ENCODE measurements around the gene HARS2.
"Not testable (repeated sequence)": the region's sequence is repeated elsewhere in the genome, so short reads cannot be mapped to it uniquely, and the experiment has no call there.

Gene HARS2, protein sequence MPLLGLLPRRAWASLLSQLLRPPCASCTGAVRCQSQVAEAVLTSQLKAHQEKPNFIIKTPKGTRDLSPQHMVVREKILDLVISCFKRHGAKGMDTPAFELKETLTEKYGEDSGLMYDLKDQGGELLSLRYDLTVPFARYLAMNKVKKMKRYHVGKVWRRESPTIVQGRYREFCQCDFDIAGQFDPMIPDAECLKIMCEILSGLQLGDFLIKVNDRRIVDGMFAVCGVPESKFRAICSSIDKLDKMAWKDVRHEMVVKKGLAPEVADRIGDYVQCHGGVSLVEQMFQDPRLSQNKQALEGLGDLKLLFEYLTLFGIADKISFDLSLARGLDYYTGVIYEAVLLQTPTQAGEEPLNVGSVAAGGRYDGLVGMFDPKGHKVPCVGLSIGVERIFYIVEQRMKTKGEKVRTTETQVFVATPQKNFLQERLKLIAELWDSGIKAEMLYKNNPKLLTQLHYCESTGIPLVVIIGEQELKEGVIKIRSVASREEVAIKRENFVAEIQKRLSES

DNA sequence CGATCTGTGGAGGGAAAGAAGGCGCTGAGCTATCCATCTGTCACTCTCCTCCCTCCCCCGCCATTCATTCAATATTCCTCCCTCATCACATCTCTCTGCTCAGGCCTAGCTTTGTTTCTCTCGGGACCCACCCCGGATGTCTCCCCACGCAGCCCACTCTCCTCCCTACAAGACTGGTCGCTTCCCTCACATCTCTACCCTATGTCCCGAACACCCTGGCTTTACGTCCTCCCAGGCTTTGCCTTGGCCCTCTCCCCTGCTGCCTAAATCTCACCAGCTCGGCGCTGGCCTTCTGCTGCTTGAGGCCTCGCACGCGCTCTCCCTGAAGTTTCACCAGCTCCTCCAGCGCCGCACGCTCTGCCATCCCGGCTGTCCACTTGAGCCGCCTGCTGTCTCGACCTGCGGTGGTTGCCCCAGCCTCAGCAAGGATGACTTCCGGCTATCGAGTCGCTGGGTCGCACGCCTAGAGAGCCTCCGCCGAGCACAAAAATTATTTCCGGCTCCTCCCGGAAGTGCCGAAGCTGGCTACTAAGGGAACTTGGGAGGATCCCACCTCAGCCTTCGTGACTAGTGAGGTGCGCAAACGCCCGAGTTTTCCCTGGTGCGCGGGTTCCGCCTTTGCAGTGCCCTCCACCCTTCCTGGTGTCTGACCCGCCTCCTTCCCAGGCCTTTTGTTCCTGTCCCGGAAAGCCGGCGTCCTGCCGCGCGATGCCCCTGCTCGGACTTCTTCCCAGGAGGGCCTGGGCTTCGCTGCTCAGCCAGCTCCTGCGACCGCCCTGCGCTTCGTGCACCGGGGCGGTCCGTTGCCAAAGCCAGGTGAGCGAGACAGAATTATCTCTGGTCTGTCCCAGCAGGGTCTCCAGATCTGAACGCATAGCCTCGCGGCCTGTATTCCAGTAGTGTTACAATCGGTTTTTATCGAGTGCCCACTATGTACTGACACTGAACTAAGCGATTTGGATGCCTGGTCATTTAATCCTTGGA is at the start of gene HARS2, which contains the start of gene HARS1:
TSS of gene HARS2 (plus strand) at position 515 of the 984 bp plus-strand sequence. CDS start at position 709, 194 bp downstream.
TSS of gene HARS1 (minus strand) at position 430 of the 984 bp plus-strand sequence. CDS start at position 364, 66 bp downstream.
- peak; percentile 83 for DNase-seq

DNA sequence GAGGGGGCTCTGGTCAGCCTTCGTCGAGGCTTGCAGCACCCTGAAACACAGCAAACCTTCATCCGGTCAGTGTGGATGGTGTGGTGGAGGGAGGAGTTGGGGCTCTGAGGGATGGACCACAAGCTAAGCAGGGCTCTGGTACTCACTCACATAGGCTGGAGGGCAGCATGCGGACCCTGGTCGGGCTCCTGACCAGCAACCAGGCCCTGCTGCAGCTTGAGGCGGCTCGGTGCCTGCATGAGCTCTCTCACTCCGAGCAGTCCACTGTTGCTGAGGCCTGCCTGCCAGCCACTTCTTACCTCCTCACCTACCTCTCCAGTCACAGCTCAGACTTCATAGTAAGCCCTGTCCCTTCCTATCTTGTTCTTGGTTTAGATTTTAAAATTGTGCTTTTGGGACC is 49.5 kb upstream of the HARS2 start:
- no peak for DNase-seq

DNA sequence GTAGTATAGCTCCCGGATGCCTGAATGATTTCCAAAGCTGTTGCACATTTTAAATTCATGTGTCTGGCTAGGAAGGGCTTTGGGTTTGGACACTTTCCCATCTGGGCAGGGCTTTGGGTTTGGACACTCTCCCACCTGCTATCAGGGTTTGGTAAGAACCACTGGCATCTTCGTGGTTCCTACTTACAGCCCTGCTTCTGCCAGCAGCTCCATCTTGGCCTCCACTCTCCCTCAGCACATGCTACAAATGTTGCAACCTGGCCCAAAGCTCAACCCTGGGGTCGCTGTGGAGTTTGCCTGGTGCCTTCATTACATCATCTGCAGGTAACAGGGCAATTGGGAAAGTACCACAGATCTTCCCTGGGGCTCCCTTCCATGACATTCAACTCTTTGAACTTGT is 48.5 kb upstream of the HARS2 start:
- no peak for DNase-seq

DNA sequence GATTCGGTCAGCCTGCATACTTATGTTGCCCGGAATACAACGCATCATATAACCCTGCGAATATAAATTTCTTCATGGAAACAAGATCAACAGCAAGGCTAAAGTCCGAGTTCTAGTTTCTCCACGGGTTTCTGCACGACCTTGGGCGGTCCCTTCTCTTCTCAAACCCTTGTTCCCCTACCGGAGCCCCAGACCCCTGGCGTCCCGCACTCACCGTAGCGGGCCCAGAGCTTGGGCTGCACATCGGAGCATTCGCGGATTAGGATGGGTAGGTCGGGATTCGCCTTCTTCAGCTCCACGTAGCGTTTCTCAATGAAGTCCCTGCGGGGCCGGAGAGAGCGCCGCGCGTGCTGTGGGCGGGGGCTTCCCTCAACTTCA is 44.2 kb upstream of the HARS2 start:
- no peak for DNase-seq

DNA sequence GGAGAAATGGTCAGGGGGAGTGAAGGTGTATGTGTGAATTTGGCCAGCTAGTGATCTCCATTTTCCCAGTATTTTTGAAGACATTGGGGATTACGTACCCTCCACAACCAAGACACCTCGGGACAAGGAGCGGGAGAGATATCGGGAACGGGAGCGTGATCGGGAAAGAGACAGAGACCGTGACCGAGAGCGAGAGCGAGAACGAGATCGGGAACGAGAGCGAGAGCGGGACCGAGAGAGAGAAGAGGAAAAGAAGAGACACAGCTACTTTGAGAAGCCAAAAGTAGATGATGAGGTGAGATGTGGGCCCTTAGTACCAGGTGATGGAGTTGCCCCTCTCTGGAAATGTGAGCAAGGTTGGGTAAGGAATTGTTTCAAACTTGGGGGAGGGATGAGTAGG is 32.4 kb upstream of the HARS2 start:
- DNase-seq = no peak

DNA sequence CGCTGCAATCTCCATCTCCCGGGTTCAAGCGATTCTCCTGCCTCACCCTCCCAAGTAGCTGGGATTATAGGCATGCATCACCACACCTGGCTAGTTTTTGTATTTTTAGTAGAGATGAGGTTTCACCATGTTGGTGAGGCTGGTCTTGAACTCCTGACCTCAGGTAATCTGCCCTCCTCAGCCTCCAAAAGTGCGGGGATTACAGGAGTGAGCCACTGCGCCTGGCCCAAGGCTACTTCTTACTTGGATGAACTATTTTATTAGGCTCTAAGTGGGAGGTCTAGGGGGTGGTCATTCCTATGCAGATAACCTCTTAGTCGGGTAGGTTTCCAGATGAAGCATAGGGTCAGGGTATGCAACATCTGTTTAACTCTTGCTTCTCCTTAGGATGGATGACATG is 30.9 kb upstream of the HARS2 start:
- not testable (repeated sequence) for DNase-seq

DNA sequence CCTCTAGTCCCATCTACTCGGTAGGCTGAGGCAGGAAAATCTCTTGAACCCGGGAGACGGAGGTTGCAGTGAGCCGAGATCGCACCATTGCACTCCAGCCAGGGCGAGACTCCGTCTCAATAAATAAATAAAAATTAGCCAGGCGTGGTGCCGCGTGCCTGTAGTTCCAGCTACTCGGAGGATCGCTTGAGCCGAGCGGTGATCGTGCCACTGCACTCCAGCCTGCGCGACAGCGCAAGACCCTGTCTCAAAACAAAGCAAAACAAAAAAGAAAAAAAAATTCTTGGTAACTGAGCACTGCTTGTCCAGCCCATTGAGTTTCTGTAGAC is 27.3 kb upstream of the HARS2 start:
- no peak for DNase-seq

DNA sequence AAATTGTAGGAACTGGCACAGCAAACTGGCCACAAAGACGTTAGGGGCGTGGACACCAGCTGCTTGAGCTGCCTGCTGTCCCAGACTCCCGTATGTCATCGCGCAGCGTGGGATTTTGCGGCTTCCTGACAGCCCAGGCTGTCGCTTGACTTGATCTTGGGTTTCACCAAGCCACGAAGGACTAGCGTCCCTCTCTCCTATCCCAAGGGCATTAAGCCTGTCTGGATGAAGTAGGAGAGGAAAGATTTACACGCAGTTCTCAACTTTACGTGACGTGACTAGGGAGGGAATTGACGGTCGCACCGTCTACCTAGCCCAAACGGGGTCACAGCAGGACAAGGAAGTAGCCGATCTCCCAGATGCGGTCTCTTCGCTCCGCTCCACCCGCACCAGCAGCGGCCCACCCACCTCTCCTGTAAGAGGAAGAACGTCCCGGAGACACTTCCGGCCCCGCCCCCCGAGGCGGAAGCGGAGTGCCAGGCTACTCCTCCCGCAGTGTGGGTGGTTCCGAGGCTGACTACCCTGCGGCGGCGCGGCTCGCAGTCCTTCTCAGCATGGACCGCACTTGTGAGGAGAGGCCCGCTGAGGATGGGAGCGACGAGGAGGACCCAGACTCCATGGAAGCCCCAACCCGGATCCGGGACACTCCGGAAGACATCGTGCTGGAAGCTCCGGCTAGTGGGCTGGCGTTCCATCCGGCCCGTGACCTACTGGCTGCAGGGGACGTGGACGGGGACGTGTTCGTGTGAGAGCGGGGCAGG is 26.7 kb upstream of the HARS2 start, which contains the start of gene WDR55:
TSS of gene WDR55 (plus strand) at position 546 of the 761 bp plus-strand sequence. CDS start at position 555, 9 bp downstream.
- peak; percentile 83 for DNase-seq

DNA sequence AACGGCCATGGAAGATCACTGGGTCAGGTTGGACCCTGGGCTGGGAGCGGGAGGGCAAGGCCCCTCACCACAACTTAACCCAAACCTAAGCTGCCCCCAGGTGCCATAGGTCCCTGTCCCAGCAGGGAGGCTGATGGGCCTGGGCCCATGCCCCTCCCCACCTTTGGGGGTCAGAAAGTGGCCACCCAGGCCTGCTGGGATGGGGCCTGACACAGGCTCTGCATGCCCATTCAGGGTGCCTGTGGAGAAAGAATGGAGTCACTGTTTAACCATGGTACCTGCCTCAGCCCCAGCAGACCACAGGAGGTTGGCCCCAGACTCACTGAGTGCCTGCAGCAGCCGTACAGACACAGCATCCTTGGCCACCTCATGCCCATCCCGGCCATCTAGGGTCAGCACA is 20.2 kb upstream of the HARS2 start:
- DNase-seq = not testable (repeated sequence)

DNA sequence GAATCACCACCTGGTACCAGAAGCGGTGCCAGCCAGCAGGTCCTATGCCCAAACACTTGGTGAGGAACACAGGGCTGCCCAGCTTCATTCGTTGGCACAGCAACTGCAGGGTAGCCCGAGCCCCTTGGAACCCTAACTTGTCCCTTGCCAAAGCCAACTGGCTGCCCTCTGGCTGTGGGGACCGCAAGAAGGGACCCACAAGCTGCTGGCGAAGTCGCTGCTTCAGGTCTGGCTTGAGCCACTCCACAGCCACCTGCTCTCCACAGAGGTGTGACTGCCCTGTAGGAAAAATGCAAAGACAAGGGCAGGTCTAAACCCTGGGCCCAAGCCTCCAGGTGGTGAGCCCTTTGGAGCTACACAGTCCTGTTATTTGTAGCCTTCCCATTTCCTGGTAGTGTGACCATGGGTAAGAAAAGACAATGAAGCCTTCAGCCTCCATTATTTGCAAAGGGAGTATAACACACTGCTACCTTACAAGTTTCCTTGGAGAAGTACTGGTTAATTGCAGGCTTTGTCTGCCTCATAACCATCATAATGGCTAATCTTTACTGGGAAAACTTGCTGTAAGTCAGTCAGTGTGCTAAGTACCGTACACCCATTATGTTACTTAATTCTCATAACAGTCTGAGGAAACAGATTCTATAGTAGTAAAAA is 19.7 kb upstream of the HARS2 start:
- no peak for DNase-seq

DNA sequence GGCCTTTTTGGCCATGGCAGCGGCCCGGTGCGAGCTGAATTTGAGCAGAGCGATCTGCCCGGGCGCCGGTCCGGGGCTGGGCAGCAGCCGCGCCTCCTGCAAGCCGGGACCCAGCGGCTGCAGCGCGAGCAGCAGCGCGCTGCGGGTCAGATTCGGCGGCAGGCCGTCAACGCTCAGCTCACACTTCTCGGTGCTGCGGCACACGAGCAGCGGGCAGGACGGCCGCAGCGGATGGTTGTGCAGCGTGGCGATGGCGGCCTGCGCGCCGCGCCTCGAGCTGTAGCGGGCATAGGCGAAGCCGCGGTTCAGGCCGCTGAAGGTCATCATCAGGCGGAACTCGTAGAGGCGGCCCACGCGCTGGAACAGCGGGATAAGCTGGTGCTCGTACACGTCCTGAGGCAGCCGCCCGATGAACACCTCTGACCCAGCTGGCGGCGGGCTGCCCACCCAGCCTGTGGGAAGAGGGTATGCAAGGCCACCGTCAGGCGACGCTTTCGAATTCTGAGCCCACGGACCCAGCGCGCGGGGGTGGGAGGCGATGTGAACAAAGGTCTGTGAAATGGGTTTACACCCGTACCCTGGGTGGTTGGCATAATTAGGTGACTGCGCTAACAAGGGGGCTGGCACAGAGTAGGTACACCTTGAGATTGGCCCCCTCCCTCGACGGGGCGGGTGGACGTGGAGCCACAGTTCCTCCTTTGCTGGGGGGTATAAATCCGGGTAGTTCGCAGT is 18.6 kb upstream of the HARS2 start:
- DNase-seq = no peak

DNA sequence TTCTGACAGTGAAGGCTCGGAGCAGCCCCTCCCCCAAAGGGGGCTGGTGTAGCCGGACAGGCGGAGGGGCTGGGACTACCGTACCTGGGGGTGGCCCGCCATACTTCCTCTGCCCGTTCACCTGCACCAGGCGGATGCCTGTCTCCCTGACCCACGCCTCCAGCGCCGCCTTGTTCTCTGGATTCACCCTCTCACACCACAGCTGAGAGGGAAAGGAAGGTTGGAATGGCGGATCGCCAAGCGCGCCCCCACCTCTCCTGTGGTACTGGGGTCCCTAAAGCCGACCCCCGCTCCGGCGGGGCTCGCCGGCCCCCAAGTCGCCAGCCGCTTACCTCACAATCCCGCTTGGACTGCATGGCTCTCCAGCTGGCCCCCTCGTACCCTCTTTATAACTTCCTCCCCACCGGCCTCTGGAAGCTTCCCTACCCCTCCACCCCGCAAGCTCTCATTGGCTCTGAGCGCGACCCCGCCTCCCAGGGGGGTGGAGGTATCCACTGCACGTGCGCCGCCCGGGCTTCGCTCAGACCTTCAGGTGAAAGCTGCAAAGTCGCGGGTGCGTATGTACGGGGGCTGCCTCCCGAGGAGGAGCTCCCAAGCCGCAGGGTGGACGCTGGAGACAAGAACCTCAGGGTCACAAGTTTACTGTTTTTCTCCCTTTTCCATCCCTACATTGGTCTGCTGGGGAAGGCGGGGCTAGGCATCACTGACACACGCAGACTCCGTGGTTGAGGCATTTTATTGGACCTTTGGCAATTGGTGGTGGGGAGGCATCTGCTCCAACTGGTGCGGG is 17.9 kb upstream of the HARS2 start, which contains the start of gene DND1:
TSS of gene DND1 (minus strand) at position 390 of the 790 bp plus-strand sequence. CDS start at position 356, 34 bp downstream.
- DNase-seq = no peak

DNA sequence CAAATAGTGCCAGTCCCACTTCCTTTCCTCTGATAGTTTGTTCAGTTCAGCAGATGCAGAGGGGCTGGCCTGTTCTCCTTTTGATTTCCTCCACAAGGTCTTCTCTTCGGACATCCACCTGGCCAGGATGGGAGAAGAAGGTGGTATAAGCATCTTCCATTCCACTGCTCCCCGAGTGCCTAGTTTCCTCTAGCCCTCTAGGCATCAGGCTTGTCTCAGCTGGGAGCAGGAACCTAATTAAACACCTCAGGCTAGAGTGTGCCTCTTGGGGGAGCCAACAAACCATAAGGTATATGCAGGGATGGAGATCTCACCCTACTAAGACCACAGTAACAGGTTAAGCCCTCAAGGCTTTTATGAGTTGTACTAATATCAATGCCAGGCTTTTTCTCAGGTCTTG is 17.0 kb upstream of the HARS2 start:
- DNase-seq = no peak

DNA sequence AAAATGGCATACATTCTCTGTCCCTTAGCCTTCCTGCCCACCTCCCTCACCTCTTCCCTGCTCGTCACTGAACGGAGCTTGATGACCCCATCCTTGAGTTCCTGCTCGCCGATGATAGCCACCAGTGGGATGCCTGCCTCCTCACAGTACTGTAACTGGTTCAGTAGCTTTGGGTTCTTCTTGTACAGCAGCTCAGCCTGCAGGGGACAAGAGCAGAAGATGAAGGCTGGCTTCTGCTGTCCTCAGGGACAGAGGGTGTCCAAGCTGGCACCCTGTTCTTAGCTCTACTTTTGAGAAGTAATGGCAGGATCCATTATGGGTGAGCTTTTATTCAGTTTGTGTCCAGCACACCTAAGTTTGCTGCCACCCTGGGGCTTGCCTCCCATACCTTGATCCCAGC is 16.6 kb upstream of the HARS2 start:
- DNase-seq = no peak

DNA sequence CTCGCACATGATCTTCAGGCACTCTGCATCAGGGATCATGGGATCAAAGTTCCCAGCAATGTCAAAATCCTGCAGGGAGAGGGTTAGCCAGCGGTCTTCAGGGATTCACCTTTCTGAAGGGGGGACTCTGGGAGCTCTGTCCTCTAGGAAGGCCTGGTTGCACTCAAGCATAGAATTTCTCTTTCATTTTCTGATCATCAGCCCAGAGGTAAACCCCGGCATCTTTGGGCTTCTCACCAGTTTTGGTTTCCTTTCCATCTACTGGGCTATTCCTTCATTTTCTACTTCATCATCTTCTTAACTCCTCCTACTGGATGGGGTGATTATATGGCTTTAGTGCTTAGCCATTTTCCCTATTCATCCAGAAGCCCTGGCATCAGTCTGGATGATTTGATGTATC is 13.3 kb upstream of the HARS2 start:
- no peak for DNase-seq

DNA sequence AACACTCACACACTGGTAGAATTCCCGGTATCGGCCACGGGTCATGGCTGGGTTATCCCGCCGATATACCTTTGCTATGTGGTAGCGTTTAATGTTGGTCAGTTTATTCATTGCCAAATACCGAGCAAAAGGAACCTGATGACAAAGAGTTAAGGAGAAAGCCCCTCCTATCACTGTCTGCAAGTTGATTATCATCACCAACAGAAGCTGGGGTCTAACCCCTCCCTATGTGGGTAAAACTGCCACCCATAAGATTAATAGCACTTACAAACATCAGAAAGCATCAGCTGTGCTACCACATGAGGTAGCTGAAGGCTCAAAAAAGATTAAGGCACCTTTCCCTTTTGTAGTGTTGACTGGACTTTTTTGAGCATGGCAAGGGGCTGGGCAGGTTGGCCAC is 12.3 kb upstream of the HARS2 start:
- no peak for DNase-seq

DNA sequence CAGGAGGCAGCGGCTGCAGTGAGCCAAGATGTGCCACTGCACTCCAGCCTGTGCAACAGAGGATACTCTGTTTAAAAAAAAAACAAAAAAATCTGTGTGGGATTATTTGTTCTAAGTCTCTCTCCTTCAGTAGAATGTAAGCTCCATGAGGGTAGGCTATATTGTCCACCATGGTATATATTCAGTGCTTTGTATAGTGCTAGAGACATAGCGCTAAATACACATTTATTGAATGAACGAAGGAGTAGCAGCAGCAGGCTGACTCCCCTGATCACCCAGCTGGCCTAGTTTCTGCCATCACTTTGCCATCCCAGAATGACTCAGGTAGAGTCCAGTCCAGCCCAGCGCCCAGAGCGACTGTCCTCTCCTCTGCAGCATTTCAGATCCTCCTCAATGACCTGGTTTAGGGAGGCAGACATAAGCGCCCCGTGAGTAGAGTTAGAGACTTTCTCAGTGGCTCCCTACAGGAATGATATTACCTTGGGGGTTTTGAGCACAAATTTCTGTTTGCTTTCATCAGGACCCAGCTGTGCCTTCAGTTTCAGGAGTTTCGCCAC is 801 bp upstream of the HARS2 start:
- DNase-seq = no peak

DNA sequence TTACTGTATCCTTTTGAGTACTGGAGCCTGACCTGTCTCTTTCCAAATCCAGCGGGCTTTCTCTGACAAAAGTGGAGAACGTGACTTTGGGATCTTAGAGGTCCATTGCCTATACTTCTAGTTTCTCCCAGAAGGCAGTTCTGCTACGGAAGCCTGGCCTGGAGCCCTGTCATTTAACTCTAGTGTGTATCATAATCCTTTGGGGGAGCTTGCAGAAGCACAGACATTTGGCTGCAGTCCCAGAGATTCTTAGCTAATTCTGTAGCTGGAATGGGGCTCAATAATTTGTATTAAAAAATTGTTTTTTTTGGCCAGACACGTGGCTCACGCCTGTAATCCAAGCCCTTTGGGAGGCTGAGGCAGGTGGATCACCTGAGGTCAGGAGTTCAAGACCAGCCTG is 3.0 kb downstream of the HARS2 start:
- no peak for DNase-seq

DNA sequence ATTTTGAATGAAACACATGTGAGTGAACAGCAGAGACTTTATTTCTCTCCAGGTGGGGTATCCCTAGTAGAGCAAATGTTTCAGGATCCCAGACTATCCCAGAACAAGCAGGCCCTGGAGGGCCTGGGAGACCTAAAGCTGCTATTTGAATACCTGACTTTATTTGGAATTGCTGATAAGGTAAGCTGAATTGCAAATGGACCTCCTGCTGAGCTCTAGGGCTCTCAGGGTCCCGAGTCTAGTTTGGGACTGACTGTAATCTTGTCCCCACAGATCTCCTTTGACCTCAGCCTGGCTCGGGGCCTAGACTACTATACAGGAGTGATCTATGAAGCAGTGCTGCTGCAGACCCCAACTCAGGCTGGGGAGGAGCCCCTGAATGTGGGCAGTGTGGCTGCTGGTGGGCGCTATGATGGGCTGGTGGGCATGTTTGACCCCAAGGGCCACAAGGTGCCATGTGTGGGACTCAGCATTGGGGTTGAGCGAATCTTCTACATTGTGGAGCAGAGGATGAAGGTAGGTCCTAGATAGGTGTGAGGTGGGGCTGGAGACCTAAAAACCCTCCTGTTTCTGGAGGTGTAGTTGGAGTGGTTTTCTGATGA is 5.7 kb downstream of the HARS2 start:
- no peak for DNase-seq
